Memory B cell (primary cell): Measurements from ENCODE around the gene MRPS34.

Experiments
- ATAC-seq: fragments of 150-1000 bp; cut with Tn5 transposase; 2 replicates; pipeline ENCODE4 v1.10.0; 2021; ENCODE audit warnings: low read depth, mild to moderate bottlenecking, moderate library complexity
- DNase-seq, 2 donors: peaks; one replicate each; pipeline ENCODE4 v3.0.0; 2022; ENCODE audit warnings: low spot score in 2 of 2
- H3K27ac Mint-ChIP-seq: one replicate; pipeline ENCODE4 v1.8.0; 2022; ENCODE audit warnings: mild to moderate bottlenecking, moderate library complexity, mixed read lengths
- H3K27me3 Mint-ChIP-seq: one replicate; pipeline ENCODE4 v1.8.0; 2022; ENCODE audit warnings: mixed read lengths
- H3K36me3 Mint-ChIP-seq: one replicate; pipeline ENCODE4 v1.8.0; 2022; ENCODE audit warnings: mild to moderate bottlenecking, mixed read lengths
- H3K4me1 Mint-ChIP-seq: one replicate; pipeline ENCODE4 v1.8.0; 2022; ENCODE audit warnings: mixed read lengths
- H3K4me3 Mint-ChIP-seq: one replicate; pipeline ENCODE4 v1.8.0; 2022; ENCODE audit warnings: mild to moderate bottlenecking, moderate library complexity, mixed read lengths
- H3K9me3 Mint-ChIP-seq: one replicate; pipeline ENCODE4 v1.8.0; 2022; ENCODE audit warnings: mixed read lengths

Gene MRPS34

DNA sequence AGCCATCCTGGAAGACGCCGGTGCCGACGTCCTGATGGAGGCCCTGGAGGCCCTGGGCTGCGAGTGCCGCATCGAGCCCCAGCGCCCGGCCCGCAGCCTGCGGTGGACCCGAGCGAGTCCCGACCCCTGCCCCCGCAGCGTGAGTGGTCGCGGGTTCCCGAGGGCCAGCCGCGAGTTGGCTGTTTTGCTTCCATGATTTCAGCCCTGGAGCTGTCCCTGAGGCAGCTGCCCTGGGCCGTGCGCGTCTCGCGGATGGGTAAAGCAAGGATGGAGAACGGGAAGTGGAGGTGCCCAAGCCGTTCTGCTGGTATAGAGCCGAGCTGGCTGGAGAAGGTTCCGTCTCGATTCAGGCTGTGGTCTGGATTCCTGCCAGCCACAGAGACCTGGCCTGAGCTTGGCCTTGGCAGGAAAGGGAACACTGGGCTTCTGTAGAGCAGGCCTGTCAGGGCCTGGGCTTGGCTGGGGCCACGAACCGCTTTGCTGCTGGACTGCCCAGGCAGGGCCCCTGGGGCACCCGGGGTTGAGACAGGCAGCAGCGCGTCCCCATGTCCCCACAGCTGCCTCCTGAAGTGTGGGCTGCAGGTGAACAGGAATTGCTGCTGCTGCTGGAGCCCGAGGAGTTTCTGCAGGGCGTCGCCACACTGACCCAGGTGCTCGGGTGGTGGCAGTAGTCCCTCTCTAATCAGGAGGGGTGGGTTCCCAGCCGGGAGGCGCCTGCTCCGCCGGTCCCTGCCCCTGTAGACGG is 941 bp upstream of the MRPS34 start:
- H3K27ac Mint-ChIP-seq, result no peak overlapping the region

DNA sequence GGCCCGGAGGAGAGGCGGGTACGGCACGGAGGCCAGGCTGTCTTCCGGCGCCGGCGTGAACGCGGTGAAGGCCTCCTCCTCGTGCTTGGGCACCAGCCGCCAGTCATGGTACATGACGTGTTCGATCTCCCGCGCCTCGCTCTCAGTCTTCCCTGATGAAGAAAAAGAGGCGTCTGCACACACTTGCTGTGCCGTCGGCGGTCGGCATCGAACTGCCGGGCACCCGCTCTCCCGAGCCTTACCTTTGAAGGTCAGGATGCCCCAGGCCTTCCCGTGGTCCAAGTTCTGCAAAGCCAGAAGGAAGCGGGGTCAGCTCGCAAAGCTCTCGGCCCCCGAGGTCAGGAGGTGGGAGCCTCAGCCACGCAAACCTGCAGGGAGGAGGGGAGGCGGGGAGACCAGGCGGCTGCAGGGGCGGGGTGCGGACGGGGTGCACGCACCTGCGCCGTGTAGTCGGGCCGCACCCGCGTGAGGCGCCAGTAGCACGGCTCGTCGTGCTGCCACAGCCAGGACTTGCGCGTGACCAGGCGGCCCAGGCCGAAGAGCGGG is 499 bp downstream of the MRPS34 start, which contains the start of gene EME2:
Gene EME2 (plus strand): TSS at position 449 of the 546 bp plus-strand sequence. CDS start 418 bp downstream, outside the sequence.
- peak in 1 of 2 donors; percentile 47 for DNase-seq
- H3K27ac Mint-ChIP-seq, result peak within 1 kb of the TSS; percentile 83

More for the DNA sequence above, 941 bp upstream of the MRPS34 start:
- H3K27me3 Mint-ChIP-seq, result no peaks in the 10 kb centered on the region
- DNase-seq, result no peak
- H3K4me1 Mint-ChIP-seq, result peaks cover 8% of the 10 kb centered on the region
- peaks cover 1% of the 10 kb centered on the region for H3K36me3 Mint-ChIP-seq
- H3K4me3 Mint-ChIP-seq, result peak overlapping the region; percentile 90
- no peaks in the 10 kb centered on the region for H3K9me3 Mint-ChIP-seq
- ATAC-seq, result peak; percentile 3

GRCh38 chr16:1771864-1772361 is 1.0 kb downstream of the MRPS34 start:
- H3K4me3 Mint-ChIP-seq, result peak overlapping the region; percentile 90
- no peak for ATAC-seq
- H3K4me1 Mint-ChIP-seq, result peaks cover 7% of the 10 kb centered on the region
- H3K27ac Mint-ChIP-seq, result peak overlapping the region; percentile 83
- no peaks in the 10 kb centered on the region for H3K9me3 Mint-ChIP-seq
- no peaks in the 10 kb centered on the region for H3K27me3 Mint-ChIP-seq
- peaks cover 8% of the 10 kb centered on the region for H3K36me3 Mint-ChIP-seq
- no peak for DNase-seq

More for the DNA sequence above, 499 bp downstream of the MRPS34 start, which contains the start of gene EME2:
- Mint-ChIP-seq H3K9me3 (no peaks in the 10 kb centered on the region), H3K36me3 (peaks cover 7% of the 10 kb centered on the region), H3K4me1 (peaks cover 7% of the 10 kb centered on the region), H3K27me3 (no peaks in the 10 kb centered on the region), H3K4me3 (peak within 1 kb of the TSS; percentile 90)
- ATAC-seq, result peak; percentile 19

DNA sequence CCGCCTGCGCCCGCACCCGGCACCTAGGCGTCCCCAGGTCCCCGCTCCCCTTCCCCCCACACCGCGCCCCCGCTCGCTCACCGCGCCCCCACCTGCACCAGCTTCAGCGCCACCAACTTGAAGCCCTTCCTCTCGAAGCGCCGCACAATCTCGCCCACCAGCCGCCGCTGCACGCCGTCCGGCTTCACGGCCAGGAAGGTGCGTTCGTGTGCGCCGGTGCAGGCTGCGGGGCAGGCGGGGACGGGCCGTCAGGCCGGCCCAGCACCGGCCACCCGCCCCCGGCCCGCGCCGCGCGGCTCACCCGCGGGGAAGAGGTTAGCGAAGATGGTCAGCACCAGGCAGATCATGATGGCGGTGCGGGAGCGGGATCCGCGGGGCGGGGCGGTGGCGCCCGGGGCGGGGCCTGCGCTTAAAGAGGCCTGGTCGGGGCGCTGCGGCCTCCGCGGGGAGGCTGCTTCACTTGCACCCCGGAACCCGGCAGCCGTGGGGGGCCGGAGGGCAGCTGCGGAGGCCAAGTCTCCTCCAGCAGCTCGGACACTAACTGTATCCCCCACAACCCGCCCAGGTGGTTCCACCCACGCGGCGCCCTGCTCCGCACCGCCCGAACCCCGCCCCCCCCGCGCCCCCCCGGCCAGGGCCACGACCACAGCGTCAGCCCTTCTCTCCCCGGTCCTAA is 1.6 kb downstream of the MRPS34 start, which contains the start of gene NME3:
Gene NME3 (minus strand): TSS at position 356 of the 676 bp plus-strand sequence. CDS start 9 bp downstream, at position 347.
- peak within 1 kb of the TSS; percentile 90 for H3K4me3 Mint-ChIP-seq
- peaks cover 7% of the 10 kb centered on the region for H3K4me1 Mint-ChIP-seq
- no peaks in the 10 kb centered on the region for H3K9me3 Mint-ChIP-seq
- ATAC-seq, result peak; percentile 51
- H3K36me3 Mint-ChIP-seq, result peaks cover 8% of the 10 kb centered on the region
- peak within 1 kb of the TSS; percentile 83 for H3K27ac Mint-ChIP-seq
- peak; percentile 74 to 84 for DNase-seq
- H3K27me3 Mint-ChIP-seq, result no peaks in the 10 kb centered on the region

DNA sequence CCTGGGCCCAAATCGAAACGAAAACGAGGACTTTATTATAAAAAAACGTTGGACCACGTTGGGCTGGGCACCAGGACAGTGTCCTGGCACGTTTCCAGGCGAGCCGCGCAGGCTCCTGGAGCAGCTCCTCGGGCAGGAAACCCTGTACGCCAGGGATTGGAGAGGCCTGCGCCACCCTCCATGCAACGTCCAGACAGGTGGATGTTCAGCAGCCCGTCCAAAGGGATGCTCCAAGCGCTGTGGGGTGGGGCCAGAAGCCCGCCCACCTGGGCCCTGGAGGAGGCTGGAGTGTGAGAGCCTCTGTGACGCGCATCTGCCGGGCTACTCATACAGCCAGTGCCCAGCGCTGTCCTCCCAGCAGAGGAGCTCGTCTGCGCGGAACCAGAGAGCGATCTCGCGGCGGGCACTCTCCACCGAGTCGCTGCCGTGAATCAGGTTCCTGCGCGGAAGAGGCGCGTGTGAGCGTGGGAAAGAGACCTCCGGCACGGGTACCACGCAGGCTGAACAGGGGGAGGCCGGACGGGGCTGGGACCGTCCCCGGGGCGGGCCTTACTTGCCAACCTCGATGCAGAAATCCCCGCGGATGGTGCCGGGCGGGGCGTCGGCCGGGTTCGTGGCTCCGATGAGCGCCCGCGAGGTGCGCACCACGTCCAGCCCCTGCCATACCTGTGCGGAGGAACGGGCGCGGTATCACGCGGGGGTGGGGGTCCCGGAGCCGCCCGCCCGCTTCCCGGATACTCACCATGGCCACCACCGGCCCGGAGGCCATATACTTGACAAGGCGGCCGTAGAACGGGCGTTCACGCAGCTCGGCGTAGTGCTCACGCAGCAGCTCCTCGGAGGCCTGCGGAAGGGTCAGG is 2.4 kb downstream of the MRPS34 start:
- peak; percentile 53 for ATAC-seq
- no peaks in the 10 kb centered on the region for H3K9me3 Mint-ChIP-seq
- H3K27ac Mint-ChIP-seq, result peak overlapping the region; percentile 75
- H3K4me1 Mint-ChIP-seq, result peaks cover 7% of the 10 kb centered on the region
- H3K4me3 Mint-ChIP-seq, result peak overlapping the region; percentile 77
- H3K27me3 Mint-ChIP-seq, result no peaks in the 10 kb centered on the region
- peak; percentile 68 to 73 for DNase-seq
- peaks cover 8% of the 10 kb centered on the region for H3K36me3 Mint-ChIP-seq

DNA sequence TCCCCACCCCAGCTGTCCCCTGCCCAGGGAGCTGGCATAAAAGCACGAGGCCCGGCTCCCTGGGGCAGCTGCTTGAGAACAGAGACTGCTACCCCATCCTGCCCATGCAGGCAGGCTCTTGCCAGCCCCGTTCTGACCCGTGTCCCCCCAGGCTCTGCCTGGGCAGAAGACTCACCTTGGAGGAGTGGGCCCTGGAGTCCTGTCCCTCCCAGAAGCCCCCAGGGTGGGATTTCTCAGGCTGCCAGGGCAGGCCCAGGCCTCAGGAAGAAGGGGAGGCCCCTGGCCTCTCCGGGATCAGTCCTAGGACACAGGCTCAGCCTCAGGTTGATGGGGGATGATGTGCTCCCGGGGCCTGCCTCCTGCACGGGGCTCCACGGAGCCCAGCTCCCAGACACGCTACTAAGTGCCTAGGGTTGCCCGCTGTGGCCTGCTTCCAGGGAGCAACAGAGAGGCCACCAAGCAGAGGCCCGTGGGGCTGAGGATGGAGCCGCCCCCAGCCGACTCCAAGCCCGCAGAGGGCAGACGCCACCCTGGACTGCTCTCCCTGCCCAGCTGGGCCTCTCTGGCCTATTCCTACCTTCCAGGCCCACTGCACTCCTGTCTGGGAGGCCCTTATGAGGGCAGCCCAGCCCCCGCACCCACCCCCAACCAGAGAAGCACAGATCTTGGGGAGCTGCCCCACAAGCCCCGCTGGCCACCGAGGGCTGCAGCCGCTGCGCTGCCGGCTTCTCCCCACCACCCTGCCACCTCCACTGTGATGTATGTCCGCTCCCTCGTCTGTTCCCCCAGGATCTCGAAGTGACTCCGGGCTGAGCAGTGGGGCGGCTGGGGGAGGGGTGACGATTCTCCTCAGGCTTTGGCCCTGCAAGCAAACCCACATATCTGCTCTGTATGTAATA is 3.3 kb downstream of the MRPS34 start:
- H3K36me3 Mint-ChIP-seq, result peaks cover 8% of the 10 kb centered on the region
- peak overlapping the region; percentile 77 for H3K4me3 Mint-ChIP-seq
- peak overlapping the region; percentile 75 for H3K27ac Mint-ChIP-seq
- H3K4me1 Mint-ChIP-seq, result peaks cover 7% of the 10 kb centered on the region
- no peaks in the 10 kb centered on the region for H3K9me3 Mint-ChIP-seq
- ATAC-seq, result no peak
- no peaks in the 10 kb centered on the region for H3K27me3 Mint-ChIP-seq
- no peak for DNase-seq

DNA sequence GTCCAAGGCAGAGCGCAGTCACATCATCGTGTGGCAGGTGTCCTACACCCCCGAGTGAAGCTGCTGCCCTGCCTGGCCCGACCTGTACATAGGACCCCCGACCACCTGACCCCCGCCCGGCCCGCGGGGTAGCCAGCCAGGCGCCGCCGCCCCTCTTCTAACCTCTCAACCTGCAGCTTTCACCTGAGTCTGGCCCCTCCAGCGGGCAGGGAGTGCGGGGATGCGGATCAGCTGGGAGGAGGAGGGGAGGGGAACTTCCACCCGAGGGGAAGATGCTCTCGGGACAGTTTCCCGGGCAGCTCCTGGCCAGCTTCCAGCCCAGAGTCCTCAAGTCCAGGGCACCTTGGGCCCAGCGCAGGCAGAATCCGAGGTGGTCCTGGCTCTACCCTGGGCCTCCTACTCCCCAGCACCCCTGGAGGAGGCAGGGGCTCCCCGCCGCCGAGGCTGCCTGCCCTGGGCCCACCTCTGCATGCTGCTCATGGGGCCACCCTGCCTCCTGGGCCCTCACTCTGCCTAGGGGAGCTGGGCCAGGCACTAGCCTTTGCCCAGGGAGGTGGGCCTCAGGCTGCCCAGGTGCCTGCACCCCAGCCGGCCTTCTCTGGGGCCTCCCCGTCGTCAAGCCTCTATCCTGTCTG is 4.0 kb downstream of the MRPS34 start:
- DNase-seq (no peak), ATAC-seq (no peak)
- Mint-ChIP-seq H3K27me3 (no peaks in the 10 kb centered on the region), H3K4me3 (no peak overlapping the region), H3K4me1 (peaks cover 7% of the 10 kb centered on the region), H3K27ac (peak overlapping the region; percentile 53), H3K36me3 (peaks cover 8% of the 10 kb centered on the region), H3K9me3 (no peaks in the 10 kb centered on the region)

- no peak for ATAC-seq
- DNase-seq, result no peak
- no peak overlapping the region for H3K4me3 Mint-ChIP-seq
- peaks cover 7% of the 10 kb centered on the region for H3K4me1 Mint-ChIP-seq
- H3K36me3 Mint-ChIP-seq, result peaks cover 8% of the 10 kb centered on the region
- no peaks in the 10 kb centered on the region for H3K9me3 Mint-ChIP-seq
- no peak overlapping the region for H3K27ac Mint-ChIP-seq
- H3K27me3 Mint-ChIP-seq, result no peaks in the 10 kb centered on the region
Measured at GRCh38 chr16:1768061-1768766, 4.7 kb downstream of the MRPS34 start.

- no peak overlapping the region for H3K4me3 Mint-ChIP-seq
- H3K36me3 Mint-ChIP-seq, result peaks cover 8% of the 10 kb centered on the region
- H3K27ac Mint-ChIP-seq, result no peak overlapping the region
- peaks cover 7% of the 10 kb centered on the region for H3K4me1 Mint-ChIP-seq
- no peaks in the 10 kb centered on the region for H3K9me3 Mint-ChIP-seq
- H3K27me3 Mint-ChIP-seq, result no peaks in the 10 kb centered on the region
- ATAC-seq (no peak), DNase-seq (no peak)
Measured at GRCh38 chr16:1767116-1767994, 5.6 kb downstream of the MRPS34 start.

DNA sequence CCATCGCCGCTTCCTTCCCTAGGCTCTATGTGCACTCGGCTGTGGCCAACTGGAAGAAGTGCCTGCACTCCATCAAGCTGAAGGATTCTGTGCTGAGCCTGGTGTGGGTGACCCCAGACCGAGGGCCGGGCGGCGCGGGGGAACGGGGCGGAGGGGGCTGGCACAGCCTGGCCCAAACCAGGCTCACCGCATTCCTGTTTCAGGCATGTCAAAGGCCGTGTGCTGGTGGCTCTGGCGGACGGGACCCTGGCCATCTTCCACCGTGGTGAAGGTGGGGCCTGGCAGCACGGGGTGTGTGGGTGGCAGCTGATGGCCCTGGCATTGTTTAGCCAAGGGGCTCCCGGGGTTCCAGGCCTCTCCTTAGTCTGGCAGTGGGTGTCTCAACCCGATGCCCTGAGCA is 6.2 kb downstream of the MRPS34 start:
- ATAC-seq (no peak), DNase-seq (no peak)
- Mint-ChIP-seq H3K27me3 (no peaks in the 10 kb centered on the region), H3K36me3 (peaks cover 11% of the 10 kb centered on the region), H3K4me3 (no peak overlapping the region), H3K9me3 (no peaks in the 10 kb centered on the region), H3K27ac (no peak overlapping the region), H3K4me1 (peaks cover 2% of the 10 kb centered on the region)

DNA sequence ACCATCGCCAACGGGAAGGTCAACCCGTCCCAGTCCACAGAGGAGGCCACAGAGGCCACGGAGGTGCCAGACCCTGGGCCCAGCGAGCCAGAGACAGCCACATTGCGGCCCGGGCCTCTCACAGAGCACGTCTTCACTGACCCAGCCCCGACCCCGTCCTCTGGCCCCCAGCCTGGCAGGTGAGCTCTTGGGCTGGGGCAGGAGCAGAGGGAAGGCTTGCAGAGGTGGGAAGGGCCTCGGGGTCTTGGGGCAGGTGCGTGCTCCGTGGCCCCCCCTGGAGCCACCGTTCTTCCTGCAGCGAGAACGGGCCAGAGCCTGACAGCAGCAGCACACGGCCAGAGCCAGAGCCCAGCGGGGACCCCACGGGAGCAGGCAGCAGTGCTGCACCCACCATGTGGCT is 6.7 kb downstream of the MRPS34 start:
- Mint-ChIP-seq H3K9me3 (no peaks in the 10 kb centered on the region), H3K36me3 (peaks cover 15% of the 10 kb centered on the region), H3K4me1 (peaks cover 2% of the 10 kb centered on the region), H3K27ac (no peak overlapping the region), H3K27me3 (no peaks in the 10 kb centered on the region), H3K4me3 (no peak overlapping the region)
- ATAC-seq, result no peak
- DNase-seq, result no peak
